NCI-H748 (cell line): ENCODE results near the gene CDC45.

Experiments used
- DNase-seq: peaks from one replicate; lab custom pipeline; 2025; ENCODE audit not compliant: unreplicated experiment; lab: John Stamatoyannopoulos, UW

Gene CDC45

DNA sequence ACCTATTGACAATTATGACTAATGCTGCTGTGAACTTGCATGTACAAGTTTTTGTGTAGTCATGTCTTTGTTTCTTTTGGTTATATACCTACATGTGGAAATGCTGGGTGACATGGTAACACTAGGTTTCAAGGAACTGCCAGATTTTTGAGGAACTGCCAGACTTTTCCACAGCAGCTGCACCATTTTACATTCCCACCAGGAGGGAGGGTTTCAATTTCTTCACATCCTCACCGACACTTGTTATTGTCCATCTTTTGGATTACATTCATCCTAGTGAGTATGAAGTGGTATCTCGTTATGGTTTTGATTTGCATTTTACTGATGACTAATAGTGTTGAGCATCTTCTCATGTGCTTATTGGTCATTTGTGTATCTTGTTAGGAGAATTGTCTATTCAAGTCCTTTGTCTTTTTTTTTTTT lies 31.2 kb downstream of the CDC45 start:
- DNase-seq = no peak

DNA sequence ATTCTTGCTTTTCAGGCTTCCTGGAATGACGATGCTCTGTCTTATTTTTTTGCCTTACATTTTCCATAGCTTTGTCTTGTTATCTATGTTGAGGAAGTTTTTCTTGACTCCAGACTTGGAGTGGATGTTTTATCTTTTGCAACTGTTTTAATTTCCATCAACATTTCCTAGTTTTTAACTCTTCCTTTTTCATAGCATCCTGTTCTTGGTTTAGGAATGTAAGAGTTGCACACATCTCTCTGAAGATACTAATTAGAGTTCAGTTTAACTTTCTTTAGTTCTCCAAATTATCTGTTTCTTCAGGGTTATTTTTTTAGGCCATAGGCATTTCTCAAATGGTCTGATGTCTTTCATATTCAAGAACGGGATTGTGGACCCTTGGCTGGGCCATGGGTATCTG lies 34.1 kb downstream of the CDC45 start:
- no peak for DNase-seq

DNA sequence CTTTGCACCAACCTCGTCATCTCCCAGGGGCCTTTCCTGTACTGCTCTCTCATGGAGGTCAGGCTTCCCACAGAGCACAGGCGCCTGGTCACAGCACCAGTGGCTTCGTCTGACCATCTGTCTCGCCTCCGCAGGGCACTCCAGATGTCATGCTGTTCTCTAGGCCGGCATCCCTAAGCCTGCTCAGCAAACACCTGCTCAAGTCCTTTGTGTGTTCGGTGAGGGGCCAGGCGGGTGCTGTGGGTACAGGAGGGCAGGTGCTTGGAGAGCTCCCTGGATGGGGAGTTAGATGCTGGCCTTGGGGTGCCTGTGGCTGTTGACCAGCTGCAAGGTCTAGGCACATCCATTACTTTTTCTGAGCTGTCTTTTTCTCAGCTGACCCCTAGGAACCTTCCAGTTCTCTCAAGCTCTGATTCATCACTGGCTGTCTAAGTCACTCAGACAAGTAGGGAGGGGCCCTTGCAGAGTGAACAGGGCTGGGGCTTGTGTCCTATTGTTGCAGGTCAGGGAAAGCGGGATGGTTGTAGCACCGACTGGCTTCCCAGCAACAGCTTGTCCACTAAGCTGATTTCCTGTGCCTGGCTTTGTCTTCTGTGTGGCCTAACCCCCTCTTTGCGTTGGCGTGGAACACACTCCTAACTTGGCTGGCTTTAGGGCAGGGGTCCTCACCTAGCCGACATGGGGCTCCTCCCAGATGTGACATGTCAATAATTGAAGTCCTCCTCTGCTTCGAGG lies 35.3 kb downstream of the CDC45 start:
- peak; percentile 19 for DNase-seq

DNA sequence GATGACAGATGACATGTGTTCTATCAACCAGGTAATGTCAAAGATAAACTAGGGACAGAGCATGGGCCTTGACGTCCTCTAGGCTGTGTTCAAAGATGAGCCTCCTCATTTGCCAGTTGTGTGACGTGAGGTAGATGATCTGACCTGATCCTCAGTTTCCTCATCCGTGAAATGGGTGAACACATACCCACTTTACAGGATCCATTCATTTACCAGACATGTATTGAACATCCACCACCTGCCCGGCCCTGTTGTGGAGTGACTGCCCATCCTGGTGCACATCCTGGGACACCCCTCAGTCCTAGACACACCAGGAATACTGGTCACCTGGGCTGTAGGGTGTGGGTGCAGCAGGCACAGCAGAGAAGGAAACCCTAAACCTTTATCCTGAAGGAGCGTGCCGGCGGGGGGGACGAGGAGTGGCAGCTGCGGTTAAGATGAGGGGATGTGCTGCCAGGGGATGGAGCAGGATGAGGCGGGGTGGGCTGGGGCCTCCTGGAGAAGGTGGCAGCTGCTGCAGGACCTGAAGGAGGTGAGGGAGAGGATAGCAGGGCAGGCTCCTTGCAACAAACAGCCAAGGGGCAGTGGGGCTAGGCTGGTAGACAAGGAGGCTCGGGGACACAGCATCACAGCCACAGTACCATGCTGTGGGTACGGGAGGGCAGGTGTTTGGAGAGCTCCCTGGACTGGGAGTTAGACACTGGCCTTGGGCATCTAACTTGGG lies 36.1 kb downstream of the CDC45 start:
- DNase-seq = no peak

DNA sequence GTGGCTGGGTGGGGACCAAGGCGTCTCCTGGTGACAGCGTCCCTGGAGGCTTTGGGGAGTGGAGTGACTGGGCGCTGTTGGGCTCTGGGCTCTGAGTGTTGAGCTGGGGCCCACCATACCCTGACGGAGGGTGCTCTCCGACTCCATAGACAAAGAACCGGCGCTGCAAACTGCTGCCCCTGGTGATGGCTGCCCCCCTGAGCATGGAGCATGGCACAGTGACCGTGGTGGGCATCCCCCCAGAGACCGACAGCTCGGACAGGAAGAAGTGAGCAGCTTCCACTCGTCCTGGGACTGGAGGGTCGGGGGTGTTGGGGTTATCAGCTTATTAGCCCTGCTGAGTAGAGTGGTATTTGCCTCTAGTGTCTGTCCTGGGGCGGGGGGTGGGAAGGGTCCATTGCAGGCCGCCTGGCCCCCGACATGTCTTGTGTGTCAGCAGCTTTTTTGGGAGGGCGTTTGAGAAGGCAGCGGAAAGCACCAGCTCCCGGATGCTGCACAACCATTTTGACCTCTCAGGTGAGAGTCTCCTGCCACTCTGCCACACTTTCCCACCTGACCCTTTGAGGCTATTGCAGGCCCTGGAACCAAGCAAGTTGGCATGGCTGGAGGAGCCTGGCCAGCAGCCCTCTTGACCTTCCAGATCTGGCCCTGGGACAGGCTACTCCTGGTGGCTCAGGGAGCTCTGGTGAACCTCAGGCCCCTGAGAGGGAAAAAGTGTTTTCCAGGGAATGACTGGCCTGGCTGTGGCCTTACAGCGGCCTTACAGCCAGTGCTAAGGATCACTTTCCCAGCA lies 36.9 kb downstream of the CDC45 start:
- DNase-seq = no peak

DNA sequence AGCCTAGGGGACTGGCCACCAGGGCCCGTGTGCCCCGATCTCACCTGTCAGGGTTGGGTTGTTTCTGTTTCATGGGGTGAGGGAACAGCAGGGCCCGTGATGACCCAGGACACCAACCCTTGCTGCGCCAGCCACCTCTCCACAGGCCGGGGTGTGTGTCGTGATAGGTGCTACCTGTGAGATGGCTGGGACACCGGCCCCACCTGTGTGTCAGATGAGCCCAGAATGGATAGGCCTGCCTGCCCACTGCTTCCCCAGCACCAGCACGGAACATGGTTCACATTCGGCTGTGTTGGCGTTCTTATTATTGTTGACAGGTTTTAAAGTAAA lies 37.4 kb downstream of the CDC45 start:
- DNase-seq = no peak

DNA sequence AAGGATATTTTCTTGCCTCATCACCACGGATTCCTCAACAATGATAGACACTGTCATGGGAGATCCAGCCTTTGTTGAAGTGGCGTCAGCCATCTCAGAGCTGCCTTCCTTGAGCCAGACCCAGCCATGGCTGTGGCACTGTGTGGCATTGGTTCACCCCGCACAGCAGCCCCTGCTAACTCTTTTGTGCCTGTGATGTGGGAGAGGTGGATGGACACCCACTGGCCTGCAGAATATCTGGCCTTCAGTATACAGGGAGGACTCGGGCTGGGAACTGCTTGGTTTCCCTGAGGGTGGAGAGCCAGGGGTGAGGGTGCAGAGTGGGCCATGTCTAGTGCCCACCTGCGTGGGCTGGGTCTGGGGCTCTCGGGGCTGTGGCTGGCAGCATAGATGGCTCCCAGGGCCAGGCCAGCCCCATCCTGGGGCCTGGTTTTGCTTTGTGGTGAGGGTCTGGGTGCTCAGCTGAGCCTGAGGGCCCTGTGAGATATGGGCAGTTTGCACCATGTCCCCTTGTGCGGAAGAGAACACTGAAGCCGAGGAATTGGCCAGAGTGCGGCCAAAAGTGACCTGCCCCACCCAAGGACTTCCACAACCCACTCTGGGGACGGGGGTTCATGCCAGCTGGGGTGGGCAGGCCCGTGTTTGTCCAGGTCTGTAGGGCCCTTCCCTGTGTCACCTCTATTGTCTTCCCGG lies 38.3 kb downstream of the CDC45 start:
- no peak for DNase-seq

DNA sequence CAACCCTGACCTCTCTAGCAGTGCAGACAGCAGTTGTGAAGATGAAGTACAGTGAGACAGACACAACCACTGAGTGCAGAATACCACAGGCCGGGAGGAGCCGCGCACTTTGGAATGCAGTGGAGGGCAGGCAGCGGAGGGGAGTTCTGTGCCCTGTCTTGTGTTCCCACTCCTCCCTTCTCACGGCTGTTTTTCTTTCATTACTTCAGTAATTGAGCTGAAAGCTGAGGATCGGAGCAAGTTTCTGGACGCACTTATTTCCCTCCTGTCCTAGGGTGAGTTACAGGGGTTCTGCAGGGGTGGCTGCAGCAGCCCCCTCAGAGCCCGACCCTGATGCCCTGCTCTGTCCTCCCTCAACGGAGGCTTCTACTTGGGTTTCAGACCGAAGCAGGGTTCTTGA lies 38.9 kb downstream of the CDC45 start:
- no peak for DNase-seq

DNA sequence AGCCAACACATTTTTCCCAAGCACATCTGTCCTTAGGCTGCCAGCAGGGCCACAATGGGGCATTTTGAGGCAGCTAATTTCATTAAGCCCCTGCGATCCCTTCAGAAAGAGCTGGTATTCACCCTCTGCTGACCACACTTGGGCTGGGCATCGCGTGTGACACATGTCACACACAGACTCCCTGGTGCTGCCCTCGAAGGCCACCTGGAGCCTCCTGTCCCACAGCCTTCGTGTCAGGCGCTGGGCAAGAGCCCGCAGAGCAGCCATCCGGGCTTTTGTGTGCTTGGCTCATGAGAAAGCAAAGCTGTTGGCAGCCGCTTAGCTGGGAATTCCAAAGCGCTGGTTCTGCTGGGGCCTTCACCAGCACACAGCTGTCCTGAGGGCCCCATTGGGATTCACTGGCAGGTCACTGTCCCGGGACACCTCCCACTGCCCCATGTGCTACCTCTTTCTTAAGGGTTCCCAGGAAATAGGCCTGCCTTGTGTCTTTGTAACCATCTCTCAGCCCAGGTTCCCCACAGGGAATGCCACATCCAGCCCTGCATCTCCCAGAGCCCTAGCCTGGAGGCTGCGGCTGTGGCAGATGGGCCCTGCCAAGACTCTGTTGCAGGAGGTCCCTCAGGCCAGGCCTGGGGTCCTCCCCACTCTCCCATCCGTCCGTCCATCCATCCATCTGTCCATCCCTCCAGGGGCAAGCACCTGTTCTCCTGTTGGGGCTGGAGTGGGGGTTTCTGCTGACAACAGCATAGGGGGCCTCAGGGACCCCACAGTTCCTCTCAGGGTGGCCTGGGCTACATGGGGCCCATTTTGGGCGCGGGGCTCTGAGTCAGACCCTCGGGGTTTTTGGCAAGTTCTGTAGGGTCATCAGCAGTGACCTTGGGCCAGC lies 39.6 kb downstream of the CDC45 start:
- DNase-seq = no peak

DNA sequence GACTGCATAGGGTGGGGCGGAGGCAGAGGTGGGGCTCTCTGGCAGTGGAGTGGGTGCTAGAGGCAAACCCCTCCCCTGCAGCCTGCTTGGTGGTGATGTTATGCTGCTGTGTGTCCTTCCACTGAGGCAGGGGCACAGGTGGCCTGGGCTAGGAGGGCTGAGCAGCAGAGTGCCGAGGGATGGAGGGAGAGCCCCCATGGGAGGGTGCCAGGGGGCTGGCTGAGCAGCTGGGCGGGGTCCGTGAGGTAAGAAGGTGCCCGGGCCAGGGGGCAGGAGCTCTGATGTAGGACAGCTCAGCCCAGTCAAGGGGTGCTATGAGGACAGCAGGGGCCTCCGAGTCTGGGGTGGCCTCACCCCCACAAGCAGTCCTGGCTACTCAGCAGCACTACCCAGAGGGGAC lies 40.3 kb downstream of the CDC45 start:
- no peak for DNase-seq

DNA sequence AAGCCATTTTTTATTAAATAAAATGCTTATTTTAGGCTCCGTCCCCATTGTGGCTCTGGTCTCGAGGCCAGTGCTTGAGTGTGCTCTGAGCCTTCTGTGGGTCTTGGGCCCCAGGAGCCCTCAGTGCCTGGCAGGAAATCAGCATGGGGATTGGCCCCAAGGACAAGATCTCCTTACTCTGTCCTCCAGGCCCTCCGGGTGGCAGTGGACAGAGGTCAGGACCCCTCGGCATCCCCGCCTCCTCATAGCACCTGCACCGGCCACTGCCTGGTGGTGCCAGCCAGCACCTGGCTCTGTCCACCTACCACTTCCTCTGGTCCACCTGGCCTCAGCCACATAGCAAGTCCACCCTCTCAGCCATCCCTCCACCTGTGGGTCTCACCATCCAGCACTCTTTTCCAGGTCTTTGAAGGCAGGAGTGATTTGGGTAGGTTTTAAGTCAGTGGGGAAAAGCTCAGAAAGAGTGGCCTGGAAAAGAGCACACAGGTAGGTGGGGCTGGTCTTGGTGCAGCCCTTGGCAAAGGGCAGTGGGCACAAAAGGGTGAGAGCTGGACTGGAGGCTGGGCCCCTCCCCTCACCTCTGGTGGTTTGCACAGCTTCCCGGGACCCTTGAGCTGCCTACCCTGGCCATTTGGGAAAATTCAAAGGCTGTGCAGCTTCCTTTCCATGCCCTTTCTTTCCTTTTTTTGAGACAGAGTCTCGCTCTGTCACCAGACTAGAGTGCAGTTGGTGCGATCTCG lies 41.0 kb downstream of the CDC45 start:
- no peak for DNase-seq

DNA sequence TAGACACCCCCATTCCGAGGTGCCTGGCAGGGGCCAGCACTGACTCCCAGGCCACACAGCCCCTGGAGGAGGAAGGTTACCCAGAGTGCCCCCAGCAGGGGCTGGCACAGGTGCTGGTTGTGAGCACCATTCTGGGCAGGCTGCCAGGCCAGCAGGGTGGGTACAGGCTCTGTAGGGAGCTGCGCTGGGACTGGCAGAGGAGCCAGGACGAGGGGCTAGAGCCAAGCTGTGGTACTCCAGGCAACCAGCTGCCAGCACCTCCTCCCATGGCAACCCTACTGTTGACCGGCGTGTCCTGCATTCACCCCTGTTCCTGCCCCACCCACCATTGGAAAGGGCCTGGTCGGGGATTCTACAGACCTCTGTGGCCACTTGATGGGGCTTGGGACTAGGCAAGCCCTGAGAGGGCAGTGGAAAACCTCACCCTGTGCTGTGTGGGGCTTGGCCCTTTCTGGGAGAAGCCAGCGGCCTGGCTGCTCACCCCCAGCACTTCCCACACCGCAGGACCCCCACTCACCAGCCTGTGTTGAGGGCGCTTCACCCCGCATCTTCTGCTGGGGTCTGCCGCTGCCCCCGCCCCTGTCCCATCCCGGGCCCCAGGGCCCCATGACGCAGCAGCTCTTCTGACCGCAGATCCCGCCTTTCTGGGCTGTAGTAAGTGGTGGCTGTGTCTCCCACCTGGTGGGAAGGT lies 42.6 kb downstream of the CDC45 start:
- peak; percentile 55 for DNase-seq

DNA sequence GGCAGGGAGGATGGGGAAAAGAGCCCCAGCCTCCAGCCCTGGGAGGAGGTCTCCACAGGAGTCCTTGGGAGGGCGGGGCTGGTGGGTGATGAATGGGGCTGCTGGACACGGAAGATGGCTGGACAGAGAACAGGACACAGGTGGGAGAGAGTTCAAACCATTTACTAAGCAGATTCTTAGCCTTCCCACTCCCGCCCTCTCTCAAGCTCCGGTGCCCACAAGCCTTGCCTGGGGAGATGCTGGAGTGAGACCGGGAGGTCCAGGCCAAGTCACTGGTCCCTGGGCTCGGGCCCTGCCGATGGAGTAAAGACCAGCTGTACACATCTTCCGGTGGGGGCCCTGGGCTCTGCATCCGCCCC lies 43.1 kb downstream of the CDC45 start:
- DNase-seq = peak; percentile 5

DNA sequence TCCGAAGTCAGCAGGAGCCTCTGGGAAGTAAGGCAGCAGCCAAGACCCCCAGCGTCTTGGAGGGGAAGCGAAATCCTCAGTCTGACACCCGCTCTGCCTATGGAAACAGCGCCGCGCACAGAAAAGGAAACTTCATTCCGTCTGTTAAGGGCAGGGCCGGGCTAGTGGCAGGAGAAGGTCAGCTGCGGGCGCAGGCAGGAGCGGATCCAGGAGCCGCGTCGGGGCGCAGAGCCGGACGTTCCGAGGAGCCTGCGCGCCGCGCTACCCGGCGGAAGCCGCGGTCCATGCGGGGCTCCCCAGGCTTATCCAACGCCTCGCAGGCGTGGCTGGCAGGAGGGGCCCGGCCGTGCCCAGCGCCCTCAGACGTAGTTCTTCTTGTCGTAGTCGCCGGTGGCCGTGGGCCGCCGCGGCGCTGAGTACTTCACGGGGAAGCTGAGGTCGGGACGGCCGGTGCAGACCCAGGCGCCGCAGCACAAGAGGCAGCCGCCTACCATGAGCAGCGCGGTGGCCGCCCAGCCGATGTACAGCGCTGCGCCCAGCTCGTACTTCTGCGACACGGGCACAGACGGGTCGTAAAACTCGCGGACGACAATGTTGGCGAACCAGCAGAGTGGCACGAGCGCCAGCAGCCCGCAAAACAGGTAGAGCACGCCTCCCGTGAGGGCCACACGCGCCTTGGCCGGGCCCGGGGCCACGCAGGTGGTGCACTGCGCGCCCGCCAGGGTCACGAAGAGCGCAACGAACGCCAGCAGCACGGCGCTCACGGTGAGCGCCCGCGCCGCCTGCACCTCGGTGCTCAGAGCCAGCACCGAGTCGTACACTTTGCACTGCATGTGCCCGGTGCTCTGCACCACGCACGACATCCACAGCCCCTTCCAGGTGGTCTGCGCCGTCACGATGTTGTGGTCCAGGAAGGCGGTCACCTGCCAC lies 43.8 kb downstream of the CDC45 start:
- DNase-seq = peak; percentile 73

DNA sequence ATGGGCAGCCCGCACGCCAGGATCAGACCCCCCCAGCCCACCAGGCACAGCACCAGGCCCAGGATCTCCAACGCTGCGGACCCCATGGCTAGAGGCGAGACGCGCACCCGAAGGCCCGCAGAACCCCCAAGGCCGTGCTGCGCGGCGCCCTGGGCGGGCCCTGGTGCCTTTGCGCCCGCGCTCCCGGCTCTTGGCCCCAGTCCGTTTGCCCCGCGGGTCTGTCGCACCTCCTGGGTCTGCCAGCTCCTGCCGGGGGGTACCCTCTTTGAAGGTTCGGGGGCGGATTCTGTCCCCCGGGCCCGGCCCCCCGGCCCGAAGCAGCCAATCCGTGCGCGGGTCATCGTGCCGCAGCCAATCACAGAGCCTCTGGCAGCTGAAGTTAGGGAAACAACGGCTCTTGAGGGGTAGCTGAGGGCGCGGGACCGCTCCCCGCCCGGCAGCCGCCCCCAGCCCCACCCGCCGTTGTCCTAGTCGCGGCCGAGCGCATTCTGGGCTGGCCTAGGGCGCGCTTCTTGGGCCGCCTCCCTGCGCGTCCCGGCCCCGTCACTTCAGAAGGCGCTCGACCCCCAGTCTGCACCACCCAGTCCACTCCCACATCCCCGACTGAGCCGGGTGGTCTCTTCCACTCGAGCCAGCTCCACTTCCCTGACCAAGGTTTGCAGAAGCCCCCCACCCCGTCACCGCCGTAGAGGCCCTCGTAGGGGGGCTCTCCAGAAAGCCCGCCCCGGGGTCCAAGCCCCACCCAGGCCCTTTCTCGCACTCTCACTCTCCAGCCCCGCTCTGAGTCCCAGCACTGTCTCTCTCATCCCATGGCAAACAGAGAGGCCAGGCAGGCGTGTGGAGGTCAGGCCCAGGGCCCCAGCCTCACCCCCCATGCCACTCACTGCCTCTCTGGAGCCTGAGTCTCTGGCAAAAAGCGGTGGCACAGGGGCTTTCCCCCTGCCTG lies 44.7 kb downstream of the CDC45 start, which contains the start of gene CLDN5:
Gene CLDN5, minus strand, starts transcription at position 241 of the 946 bp plus-strand sequence. Its CDS starts 155 bp downstream, at position 86.
- DNase-seq = peak; percentile 46

DNA sequence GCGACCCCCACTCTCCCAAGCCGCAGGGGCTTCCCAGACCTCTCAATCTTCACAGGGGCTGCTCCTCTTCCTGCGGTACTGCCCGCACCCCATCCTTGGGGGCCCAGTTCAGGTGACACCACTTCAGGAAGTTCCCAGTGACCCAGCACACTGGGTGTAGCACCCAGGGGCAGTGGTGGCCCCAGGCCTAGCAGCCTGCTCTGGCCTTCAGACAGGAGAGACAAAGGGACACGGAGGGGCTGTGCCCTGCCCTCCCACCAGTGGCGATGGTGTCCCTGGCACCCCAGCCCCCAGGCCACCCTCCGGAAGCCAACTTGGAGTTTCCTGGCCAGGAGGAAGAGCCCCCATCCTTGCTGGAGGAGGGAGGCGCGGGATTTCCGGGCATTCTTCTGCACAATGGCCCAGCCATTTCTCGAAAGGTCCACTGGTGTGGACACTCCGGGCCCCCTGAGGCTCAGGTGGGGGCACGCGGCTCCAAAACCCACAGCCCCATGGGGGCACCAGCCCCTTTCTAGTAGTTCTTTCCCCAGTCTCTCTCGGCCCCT lies 45.5 kb downstream of the CDC45 start:
- no peak for DNase-seq

DNA sequence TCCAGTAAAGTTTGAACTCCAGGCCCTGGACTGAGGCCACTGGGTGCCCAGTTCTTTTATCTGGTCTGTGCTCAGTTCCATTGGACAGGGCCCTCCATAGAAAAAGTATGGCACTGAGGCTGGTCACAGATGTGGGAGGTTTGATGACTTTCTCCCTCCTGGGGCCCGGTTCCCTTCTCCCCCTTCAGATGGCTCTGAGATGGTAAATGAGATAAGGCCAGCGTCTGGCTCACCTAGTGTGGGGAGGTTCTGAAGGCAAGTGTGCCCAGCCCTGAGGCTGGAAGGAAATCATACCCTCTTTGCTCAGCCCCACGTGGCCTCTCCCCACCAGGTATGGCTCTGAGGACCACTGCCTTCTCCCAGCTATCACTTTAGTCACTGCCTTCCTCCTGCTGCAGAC lies 45.9 kb downstream of the CDC45 start:
- no peak for DNase-seq
